ENCODE results near the gene ARL4D.

DNA sequence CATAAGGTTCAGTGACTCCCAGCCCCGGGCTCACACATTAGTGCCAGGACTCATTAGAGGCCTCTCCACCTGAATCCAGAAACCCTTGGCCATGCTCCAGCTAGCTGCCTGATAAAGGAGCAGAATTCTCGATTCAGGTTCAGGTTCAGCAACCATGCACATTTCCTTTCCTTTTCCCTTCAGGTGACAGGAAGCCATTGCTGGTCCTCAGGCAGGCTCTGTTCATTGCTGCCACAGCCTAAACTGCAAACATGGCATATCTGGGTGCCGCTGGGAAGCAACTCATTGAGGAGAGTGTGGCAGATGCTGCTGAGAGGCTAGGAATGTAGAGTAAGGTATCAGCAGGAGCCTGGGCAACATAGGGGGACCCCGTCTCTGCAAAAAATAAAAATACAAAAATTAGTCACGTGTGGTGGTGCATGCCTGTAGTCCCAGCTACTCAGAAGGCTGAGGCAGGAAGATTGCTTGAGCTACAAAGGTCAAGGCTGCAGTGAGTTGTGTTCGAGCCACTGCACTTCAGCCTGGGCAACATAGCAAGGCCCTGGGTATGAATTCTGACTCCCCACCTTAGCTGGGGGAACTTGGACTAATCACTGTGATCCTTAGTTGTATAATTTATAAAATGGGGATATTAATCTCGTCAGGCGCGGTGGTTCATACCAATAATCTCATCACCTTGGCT, 28.7 kb downstream of the ARL4D start:
- TF ChIP-seq POLR2A (IDR thresholded peaks at IDR 0.05): no peak
- TF ChIP-seq, protein P1, sequence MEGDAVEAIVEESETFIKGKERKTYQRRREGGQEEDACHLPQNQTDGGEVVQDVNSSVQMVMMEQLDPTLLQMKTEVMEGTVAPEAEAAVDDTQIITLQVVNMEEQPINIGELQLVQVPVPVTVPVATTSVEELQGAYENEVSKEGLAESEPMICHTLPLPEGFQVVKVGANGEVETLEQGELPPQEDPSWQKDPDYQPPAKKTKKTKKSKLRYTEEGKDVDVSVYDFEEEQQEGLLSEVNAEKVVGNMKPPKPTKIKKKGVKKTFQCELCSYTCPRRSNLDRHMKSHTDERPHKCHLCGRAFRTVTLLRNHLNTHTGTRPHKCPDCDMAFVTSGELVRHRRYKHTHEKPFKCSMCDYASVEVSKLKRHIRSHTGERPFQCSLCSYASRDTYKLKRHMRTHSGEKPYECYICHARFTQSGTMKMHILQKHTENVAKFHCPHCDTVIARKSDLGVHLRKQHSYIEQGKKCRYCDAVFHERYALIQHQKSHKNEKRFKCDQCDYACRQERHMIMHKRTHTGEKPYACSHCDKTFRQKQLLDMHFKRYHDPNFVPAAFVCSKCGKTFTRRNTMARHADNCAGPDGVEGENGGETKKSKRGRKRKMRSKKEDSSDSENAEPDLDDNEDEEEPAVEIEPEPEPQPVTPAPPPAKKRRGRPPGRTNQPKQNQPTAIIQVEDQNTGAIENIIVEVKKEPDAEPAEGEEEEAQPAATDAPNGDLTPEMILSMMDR (IDR thresholded peaks at IDR 0.05): no peak
